Glutamatergic neuron (in vitro differentiated cells): ENCODE results near the gene CFAP97D2. TPM values are rescaled to one million over a fixed set of nuclear protein-coding genes. Genes with fewer than 3 reads are reported as not detected.
A peak's percentile ranks its signal among the peaks of the same experiment; 100 is the strongest.

Experiments
- DNase-seq: peaks from one replicate; pipeline ENCODE4 v3.0.0; 2022
- H3K27ac Mint-ChIP-seq: one replicate; pipeline ENCODE4 v1.8.0; 2020; ENCODE audit warnings: mild to moderate bottlenecking, mixed read lengths, inconsistent platforms; ENCODE audit not compliant: unreplicated experiment
- H3K27me3 Mint-ChIP-seq: one replicate; pipeline ENCODE4 v1.8.0; 2020; ENCODE audit warnings: mild to moderate bottlenecking, moderate library complexity, mixed read lengths, inconsistent platforms; ENCODE audit not compliant: unreplicated experiment
- H3K36me3 Mint-ChIP-seq: one replicate; pipeline ENCODE4 v1.8.0; 2020; ENCODE audit warnings: mild to moderate bottlenecking, mixed read lengths, inconsistent platforms; ENCODE audit not compliant: unreplicated experiment
- H3K4me1 Mint-ChIP-seq: one replicate; pipeline ENCODE4 v1.8.0; 2020; ENCODE audit warnings: mild to moderate bottlenecking, low read depth, mixed read lengths, inconsistent platforms; ENCODE audit not compliant: unreplicated experiment
- H3K4me3 Mint-ChIP-seq: one replicate; pipeline ENCODE4 v1.8.0; 2020; ENCODE audit warnings: mild to moderate bottlenecking, mixed read lengths, inconsistent platforms; ENCODE audit not compliant: unreplicated experiment
- H3K9me3 Mint-ChIP-seq: one replicate; pipeline ENCODE4 v1.8.0; 2020; ENCODE audit warnings: mild to moderate bottlenecking, moderate library complexity, mixed read lengths, inconsistent platforms; ENCODE audit not compliant: unreplicated experiment
- total RNA-seq: library from RNA; stranded (reverse); fragmentation: NEBNext Ultra II Directional; extraction: Animal tissue kit (Norgen Biotek cat#: 25700); gene quantifications from one replicate; pipeline ENCODE4 v1.2.1, GENCODE V29; 2021; ENCODE audit not compliant: unreplicated experiment
- TF ChIP-seq, protein P1 (sequence below): fragments of 200-600 bp; sonication (generic); IDR thresholded peaks from one replicate; pipeline ENCODE4 v1.5.0; 2021; ENCODE audit not compliant: partially characterized antibody, unreplicated experiment

CFAP97D2 gene
- total RNA-seq, 1 donor from 2014 or later, result not detected

DNA sequence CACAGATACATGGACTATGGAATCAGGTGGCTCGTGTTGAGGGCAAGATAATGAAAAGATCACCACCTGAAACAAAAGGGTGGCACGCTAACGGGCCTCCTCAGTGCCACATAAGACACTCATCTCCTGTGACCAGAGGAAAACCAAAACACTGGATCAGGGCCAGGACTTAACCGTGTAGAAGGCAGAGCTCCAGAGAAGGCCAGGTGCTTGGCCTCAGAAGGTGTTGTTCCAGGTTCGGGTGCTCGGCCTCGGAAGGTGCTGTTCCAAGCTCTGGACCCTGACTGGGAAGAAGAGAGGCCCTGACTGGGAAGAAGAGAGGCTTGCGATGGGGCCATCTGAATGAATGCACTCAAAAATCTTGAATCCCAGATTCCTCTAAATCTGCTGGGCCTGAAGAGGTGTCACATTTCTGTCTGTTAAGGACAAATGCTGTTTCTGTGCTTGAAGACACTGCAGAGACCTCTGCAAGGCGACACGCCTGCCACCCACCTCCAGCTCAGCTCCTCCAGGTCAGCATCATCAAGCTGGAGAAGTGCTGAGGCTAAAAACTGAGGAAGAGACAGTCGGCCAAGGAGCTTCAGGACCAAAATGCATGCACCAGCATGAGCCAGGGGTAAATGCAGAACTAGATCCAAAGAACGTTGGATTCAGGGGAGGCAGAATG is 44.0 kb upstream of the CFAP97D2 start:
- no peak for DNase-seq
- peak overlapping the region; percentile 45 for H3K27ac Mint-ChIP-seq
- peaks cover 25% of the 10 kb centered on the region for H3K9me3 Mint-ChIP-seq
- H3K4me1 Mint-ChIP-seq, result peaks cover 21% of the 10 kb centered on the region
- no peak overlapping the region for H3K4me3 Mint-ChIP-seq
- H3K27me3 Mint-ChIP-seq, result peaks cover 19% of the 10 kb centered on the region
- H3K36me3 Mint-ChIP-seq, result peaks cover 3% of the 10 kb centered on the region
- TF ChIP-seq, protein P1, sequence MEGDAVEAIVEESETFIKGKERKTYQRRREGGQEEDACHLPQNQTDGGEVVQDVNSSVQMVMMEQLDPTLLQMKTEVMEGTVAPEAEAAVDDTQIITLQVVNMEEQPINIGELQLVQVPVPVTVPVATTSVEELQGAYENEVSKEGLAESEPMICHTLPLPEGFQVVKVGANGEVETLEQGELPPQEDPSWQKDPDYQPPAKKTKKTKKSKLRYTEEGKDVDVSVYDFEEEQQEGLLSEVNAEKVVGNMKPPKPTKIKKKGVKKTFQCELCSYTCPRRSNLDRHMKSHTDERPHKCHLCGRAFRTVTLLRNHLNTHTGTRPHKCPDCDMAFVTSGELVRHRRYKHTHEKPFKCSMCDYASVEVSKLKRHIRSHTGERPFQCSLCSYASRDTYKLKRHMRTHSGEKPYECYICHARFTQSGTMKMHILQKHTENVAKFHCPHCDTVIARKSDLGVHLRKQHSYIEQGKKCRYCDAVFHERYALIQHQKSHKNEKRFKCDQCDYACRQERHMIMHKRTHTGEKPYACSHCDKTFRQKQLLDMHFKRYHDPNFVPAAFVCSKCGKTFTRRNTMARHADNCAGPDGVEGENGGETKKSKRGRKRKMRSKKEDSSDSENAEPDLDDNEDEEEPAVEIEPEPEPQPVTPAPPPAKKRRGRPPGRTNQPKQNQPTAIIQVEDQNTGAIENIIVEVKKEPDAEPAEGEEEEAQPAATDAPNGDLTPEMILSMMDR, result no peak

DNA sequence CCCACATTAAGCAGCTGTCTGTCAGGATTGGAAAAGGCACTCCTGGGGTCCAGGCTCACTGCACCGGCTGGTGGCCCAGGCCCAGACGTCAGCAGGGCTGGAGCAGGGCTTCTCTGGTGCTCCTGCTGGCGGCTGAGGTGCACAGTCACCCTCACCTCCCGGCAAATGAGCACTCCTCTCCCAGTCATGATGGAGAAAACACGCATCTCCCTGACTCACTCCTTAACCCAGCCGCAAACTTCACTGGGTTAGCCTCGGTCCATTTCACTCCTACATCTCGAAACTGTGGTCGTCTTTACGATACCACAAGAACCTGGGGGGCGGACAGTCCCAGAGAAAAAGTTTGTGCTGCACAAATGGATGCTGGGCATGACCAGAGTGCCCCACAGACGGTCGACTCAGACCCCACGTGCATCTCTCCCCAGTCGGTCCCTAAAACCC is 43.3 kb upstream of the CFAP97D2 start:
- peaks cover 20% of the 10 kb centered on the region for H3K4me1 Mint-ChIP-seq
- H3K9me3 Mint-ChIP-seq, result peaks cover 25% of the 10 kb centered on the region
- no peak overlapping the region for H3K4me3 Mint-ChIP-seq
- TF ChIP-seq, protein P1, result no peak
- H3K27ac Mint-ChIP-seq, result no peak overlapping the region
- no peak for DNase-seq
- peaks cover 3% of the 10 kb centered on the region for H3K36me3 Mint-ChIP-seq
- H3K27me3 Mint-ChIP-seq, result peaks cover 19% of the 10 kb centered on the region

DNA sequence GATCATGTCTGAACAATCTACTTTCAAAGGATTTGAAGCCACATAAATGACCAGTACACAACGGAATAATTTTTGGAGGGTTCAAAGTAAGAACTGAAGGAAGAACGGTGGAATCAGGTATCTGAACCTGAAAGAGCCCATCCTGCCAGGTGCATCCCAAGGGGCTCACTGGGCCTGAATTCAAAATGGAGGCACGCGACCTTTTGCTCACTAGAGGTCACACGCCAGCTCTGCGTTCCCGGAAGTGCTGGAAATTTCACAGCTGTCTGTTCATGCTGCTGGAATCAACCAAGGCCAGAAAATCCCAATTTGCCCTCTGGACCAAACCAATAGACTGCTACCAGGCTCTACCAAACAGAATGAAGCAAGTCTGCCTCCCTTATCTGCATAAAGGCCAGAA is 42.5 kb upstream of the CFAP97D2 start:
- H3K36me3 Mint-ChIP-seq, result peaks cover 3% of the 10 kb centered on the region
- peaks cover 12% of the 10 kb centered on the region for H3K4me1 Mint-ChIP-seq
- H3K4me3 Mint-ChIP-seq, result no peak overlapping the region
- no peak overlapping the region for H3K27ac Mint-ChIP-seq
- peaks cover 18% of the 10 kb centered on the region for H3K9me3 Mint-ChIP-seq
- TF ChIP-seq, protein P1, result no peak
- peaks cover 12% of the 10 kb centered on the region for H3K27me3 Mint-ChIP-seq
- no peak for DNase-seq

DNA sequence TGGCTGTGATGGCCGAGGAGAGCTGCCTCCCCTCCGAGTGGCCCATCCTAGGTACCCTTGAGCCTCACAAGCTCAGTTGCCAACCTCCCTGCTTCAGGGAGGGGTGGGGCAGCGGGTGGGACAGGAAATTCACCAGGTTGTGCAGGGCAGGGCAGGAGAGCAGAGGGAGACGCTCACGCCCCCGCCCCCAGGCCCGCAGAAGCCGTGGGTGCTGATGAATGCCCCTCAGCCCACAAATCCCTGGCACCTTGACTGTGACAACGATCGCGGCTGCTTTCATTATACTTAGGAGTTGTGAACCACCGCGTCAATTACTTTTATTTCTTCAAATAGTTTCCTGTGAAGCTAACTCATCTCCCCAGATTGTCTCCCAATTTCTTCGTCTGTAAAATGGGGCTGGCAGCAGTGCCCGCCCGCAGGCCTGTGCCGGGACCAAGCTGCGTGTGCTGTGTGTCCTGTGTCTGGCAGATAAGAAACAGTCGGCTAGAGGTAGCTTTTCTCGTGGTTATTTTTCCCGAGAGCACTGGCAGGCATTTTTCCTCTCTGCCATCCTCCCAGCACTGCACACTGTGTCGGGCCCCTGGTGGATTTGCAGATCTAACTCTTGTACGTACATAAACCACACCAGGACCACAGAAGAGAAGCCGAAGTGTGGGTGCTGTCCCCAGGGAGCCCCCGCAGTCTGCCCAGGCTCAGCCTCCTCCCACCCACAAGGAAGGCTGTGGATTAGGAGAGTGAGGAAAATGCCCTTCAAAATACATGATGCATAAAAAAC is 38.7 kb upstream of the CFAP97D2 start:
- peaks cover 8% of the 10 kb centered on the region for H3K9me3 Mint-ChIP-seq
- no peak overlapping the region for H3K4me3 Mint-ChIP-seq
- TF ChIP-seq, protein P1, result no peak
- H3K27me3 Mint-ChIP-seq, result peaks cover 10% of the 10 kb centered on the region
- H3K27ac Mint-ChIP-seq, result no peak overlapping the region
- H3K36me3 Mint-ChIP-seq, result peaks cover 3% of the 10 kb centered on the region
- H3K4me1 Mint-ChIP-seq, result peaks cover 9% of the 10 kb centered on the region
- DNase-seq, result no peak

DNA sequence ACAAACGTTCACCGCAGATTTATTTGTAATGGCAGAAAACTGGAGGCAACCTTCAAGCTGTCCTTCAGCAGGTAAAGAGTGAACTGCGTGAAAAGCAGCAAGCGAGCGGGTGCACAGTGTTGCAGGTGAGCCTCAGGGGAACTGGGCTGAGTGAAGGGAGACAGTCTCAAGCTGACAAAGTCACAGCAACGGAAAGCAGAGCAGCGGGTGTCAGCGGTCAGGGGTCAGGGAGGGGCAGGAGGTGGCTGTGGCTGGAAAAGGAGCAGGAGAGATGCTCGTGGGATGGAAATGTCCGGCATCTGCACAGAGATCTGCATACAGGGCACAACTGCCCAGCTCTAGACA is 38.2 kb upstream of the CFAP97D2 start:
- peaks cover 8% of the 10 kb centered on the region for H3K9me3 Mint-ChIP-seq
- H3K4me1 Mint-ChIP-seq, result peaks cover 14% of the 10 kb centered on the region
- H3K27me3 Mint-ChIP-seq, result peaks cover 10% of the 10 kb centered on the region
- TF ChIP-seq, protein P1, result no peak
- peaks cover 3% of the 10 kb centered on the region for H3K36me3 Mint-ChIP-seq
- H3K4me3 Mint-ChIP-seq, result no peak overlapping the region
- DNase-seq, result no peak
- H3K27ac Mint-ChIP-seq, result no peak overlapping the region
